Stimulated activated naive CD8-positive, alpha-beta T cell treated with anti-CD3 and anti-CD28 coated beads, Interleukin-15, Interleukin-2, amounts not matched to agents 100 U/mL and 50 U/mL, for 24 hours (primary cell): ENCODE measurements around the gene TOP1.

ENCODE experiments used
- ATAC-seq: fragments of 150-1000 bp; cut with Tn5 transposase; one replicate; pipeline ENCODE4 v1.10.0; 2021
- DNase-seq: peaks from one replicate; pipeline ENCODE4 v3.0.0; 2021

TOP1 gene

DNA sequence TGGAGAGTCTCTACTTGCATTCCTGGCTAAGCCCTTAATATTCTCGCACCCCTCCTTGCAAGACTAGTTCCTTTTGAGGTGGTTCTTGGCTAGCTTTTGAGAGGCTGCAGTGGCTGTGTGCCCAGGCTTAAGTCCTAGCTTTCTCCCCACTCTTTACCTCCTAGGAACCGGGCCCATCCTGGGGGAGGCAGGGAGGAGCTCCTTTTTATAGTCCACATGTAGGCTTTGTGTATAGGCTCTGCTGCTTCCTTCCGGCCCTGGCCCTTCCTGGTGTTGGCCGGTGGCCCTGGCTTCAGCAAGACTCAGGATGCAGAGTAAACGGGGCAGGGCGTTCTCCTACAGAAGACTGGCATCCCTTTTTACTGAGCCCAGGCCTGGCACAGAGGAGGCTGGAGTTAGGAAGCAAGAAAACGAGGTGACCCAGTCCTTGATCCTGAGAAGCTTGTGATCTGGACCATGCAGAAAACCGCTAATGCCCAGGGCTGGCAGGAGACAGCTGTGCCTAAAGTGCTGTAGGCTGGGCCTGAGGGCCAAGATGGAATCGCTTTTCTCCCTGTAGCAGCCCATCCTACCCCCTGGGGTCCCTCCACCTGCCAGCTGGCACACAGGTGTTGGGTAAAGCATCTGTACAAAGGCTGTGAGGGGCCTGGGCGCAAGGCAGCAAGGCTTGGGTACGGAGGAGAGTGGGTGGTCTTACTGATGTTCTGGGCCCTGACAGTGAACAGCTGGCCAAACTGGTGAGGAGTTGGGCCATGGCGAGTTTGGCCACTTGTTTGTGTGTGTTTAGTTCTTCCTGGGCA is 117.4 kb downstream of the TOP1 start:
- DNase-seq (no peak), ATAC-seq (no peak)

DNA sequence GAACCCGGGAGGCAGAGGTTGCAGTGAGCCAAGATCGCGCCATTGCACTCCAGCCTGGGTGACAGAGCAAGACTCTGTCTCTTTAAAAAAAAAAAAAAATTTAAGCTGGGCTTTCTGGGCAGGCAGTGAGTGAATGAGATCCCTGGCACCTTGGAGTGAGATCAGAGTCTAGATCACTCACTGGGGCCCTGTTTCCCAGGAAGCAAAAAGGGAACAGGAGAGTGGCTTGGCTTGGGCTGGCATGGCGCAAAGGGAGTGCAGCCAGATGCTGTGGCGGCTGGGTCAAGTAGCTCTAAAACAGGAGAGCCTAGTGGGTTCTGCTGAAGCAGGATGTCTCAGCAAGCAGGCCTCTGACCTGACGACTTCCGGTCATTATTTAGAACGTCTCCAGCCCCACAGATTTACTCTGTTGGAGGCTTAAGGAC is 119.2 kb downstream of the TOP1 start:
- no peak for DNase-seq
- no peak for ATAC-seq

DNA sequence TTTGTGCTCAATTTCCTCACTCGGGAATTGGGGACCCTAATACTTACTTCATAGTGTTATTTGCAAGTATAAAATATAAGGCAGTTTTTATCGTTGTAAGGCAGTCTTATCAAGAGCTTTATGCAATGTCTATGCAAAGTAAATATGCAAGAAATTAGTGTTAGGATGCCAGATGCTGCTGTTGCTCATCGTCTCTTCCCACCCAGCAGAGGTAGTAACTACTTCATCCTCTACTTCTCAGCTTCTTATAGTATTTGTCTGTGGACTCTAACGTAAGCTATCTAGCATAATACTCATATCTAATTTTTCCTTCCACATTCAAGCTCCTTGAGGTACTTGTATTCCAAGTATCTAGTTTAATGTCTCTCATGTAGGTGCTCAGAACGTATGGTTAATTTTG is 120.3 kb downstream of the TOP1 start:
- ATAC-seq (no peak), DNase-seq (no peak)

DNA sequence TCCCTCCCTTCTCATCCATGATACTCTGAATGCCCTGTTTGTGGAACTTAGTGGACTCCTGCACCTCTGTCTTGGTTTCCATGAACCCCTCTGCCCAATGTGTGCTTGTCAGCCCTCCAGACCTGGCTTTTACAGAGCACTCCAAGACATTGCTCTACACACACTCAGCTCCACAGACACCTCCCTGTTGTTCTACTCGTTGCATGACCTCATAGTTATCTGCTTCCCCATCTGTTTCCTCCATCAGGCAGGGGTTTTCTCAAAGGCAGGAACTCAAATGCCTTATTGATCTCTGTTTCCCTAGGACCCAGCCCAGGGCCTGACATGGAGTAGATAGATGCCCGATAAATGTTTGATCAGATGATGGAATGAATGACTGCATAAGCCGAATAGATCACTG is 122.0 kb downstream of the TOP1 start:
- DNase-seq (no peak), ATAC-seq (peak; percentile 56)

DNA sequence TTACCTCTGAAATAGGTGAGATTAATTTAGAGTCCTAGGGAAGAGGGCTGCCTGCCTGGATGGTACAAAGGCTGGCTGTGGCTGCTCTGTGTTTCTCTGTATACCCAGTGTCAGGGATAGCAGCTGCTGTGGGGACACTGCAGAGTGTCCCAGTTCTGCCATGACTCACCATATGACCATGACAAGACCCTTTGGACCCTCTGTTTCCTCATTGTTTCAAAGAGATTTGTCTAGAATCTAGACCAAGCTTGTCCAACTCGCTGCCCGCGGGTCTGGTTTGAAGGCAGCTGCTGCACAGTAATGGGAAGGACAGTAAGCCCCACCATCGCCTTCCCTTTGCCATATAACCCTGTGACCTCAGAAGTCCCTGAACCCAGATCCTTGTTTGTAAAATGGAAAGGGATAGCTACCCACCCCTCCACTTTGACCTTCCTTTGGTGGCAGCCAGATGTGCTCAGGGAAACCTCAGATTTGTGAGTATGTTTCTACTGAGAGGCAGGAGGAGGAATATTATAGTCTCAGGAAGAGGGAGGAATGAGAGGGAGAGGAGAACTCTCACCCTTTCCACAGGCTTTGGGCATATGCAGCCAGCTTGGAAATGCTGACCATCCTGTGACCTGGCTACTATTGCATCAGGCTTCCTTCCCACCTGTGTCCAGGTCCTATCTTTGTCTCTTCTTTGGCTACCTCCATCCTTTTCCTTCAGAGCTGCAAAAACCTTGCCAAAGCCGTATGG is 122.7 kb downstream of the TOP1 start:
- no peak for ATAC-seq
- DNase-seq = no peak

DNA sequence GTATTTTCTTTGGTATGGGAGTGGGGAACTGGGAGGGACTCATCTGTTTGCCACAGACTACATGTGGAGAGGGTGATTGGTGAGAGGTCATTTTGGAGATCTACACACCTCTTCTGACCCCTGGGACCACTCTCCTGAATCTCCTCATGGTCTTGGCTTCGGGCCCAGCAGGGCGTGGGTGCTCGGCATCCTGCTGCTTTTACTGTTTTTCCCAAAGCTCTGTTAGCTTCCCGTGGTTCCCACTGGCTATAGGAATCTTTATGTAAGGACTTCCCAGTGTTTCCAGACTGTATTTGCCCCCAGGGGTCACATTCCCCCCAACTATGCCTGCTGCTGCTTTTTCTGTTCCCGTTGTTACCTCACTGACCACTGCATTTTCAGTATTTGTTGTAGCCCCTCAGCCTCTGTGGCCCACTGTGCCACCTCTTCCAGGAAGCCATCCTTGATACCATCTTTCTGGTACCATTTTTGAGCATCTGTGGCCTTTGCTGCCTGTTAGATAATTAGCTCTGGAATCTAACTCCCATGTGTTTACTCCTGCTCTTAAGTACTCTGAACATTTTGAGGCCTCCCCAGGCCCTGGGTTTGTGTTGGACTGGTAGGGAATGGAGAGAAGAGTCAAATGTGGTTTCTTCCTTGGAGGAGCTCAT is 123.6 kb downstream of the TOP1 start:
- DNase-seq (no peak), ATAC-seq (no peak)

GRCh38 chr20:41154436-41155176 is 126.0 kb downstream of the TOP1 start:
- DNase-seq (no peak), ATAC-seq (no peak)

GRCh38 chr20:41155261-41155660 is 126.6 kb downstream of the TOP1 start:
- DNase-seq (no peak), ATAC-seq (no peak)

GRCh38 chr20:41158082-41158625 is 129.5 kb downstream of the TOP1 start:
- no peak for ATAC-seq
- DNase-seq = no peak

DNA sequence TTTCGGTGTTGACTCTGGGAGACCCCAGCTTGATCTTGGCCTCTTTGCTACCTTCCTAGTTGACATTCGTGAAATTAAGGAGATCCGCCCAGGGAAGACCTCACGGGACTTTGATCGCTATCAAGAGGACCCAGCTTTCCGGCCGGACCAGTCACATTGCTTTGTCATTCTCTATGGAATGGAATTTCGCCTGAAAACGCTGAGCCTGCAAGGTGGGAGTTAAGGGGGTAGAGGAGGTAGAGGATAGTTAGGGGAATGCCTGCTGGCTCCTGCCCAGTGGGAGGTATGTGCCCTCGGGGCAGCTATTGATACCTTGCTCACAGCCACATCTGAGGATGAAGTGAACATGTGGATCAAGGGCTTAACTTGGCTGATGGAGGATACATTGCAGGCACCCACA is 130.9 kb downstream of the TOP1 start:
- no peak for DNase-seq
- ATAC-seq = no peak

DNA sequence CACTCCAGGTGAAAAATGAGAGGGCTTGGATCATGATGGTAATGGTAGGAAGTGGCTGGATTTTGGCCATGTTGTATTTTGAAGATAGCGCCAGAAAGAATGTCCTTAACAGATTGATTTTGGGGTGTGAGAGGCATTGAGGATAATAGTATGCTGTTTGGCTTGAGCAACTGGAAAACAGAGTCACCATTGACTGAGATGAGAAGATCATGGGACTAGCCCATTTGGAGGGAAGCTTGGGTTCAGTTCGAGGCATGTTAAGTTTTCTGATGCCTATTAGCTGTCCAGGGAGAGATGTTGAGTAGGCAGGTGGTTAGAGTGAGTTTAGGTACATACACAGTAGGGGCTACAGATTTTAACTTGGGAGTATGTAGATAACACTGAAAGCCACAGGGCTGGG is 132.1 kb downstream of the TOP1 start:
- ATAC-seq (no peak), DNase-seq (no peak)

DNA sequence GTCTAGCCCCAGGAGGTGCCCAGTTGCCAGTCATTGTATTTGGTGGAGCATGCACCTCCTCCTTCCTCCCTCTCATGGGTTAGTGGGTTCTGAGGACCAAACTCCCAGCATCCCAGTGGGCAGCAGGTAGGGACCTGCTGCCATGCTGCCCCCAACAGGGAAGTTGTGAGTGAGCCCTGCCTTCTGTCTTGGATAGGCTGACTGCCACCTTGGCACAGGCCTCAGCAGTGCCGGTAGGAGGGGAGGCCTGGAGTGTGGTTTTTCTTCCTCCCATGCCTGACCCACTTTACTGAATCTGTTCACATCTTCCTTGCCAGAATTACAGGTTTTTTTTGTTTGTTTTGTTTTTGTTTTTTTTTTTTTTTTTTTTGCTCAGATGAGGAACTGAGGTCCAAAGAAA is 133.3 kb downstream of the TOP1 start:
- DNase-seq = no peak
- no peak for ATAC-seq

DNA sequence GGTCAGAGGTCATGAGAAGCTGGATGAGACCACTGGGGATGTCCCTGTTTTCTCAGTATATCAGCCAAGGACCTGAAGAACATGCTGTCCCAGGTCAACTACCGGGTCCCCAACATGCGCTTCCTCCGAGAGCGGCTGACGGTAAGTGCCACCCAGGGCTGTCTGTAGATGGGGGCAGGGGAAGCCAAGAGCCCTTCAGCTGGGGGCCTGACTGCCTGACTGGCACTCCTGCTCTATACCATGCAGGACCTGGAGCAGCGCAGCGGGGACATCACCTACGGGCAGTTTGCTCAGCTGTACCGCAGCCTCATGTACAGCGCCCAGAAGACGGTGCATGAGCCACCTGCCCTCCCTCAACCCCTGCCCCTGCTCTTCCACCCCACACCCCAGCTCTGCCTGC is 133.8 kb downstream of the TOP1 start:
- no peak for DNase-seq
- ATAC-seq = no peak

- no peak for ATAC-seq
- DNase-seq = no peak
Measured at GRCh38 chr20:41163821-41164220, 135.2 kb downstream of the TOP1 start.

- ATAC-seq = no peak
- DNase-seq = no peak
Measured at GRCh38 chr20:41165001-41165882, 136.6 kb downstream of the TOP1 start.

DNA sequence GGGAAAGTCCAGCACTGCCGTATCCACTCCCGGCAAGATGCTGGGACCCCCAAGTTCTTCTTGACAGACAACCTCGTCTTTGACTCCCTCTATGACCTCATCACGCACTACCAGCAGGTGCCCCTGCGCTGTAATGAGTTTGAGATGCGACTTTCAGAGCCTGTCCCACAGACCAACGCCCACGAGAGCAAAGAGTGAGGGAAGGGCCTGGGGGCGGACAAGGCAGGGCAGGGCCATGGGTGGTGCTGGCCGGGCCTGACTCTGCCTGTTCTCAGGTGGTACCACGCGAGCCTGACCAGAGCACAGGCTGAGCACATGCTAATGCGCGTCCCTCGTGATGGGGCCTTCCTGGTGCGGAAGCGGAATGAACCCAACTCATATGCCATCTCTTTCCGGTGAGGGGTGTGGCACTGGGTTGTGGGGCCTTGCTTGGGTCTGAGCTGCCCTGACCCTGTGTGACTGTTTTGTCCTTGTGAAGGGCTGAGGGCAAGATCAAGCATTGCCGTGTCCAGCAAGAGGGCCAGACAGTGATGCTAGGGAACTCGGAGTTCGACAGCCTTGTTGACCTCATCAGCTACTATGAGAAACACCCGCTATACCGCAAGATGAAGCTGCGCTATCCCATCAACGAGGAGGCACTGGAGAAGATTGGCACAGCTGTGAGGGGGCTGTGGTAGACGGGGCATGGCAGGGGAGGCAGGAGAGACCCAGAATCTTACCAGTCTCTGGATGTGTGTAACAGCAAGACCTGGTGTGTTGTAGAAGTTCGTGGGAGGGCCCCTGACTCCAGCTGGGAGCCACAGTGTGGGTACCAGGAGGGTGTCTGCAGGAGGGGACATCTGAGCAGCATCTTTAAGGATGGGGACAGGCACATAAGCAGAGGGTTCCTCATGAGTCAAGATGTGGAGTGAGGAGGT is 137.8 kb downstream of the TOP1 start:
- ATAC-seq (no peak), DNase-seq (no peak)

GRCh38 chr20:41167118-41167470 is 138.5 kb downstream of the TOP1 start:
- ATAC-seq (no peak), DNase-seq (no peak)

DNA sequence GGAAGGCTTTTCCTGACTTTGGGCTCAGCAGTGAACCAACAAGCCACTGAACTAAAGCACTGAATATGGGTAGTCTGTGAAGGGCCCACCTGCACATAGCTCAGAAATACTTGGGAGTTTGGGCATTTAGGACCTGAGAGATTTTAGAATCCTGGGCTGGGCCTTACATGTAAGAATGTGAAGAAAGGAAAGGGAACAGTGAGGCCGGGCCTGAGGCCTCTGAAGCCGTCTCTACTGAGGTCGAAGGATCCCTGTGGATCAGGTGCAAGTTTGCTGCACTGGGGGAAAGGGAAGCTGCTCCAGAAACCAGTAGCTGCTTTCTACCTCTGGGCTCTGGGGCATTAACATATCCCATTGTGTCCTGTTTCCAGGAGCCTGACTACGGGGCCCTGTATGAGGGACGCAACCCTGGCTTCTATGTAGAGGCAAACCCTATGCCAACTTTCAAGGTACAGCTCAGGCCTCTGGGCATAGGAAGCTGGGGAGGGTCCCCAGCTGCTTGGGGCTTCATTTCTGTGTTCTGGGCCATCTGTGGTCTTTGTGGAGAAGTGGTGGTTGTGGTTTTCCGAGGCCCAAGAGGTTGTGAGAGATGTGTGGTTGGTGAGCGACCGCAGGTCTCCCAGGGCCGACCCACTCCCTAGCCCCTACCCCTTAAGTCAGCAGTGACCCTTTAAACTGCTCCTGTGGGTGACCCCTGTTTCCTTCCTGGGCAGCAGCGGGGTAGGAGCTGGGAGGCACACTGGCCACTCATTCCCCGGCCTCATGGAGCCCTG is 139.0 kb downstream of the TOP1 start:
- no peak for DNase-seq
- ATAC-seq = no peak
